Measurements from ENCODE around the gene RNASE11. TPM values are rescaled to one million over a fixed set of nuclear protein-coding genes. Genes with fewer than 3 reads are reported as not detected.

The RNASE11 gene
- total and polyA plus RNA-seq, 2 donors (not counting 3 experiments of a cell fraction or from before 2014, with no cell fraction given), result not detected

- dilution Hi-C loops (cut with MboI; ENCODE audit: extremely low pct_ligation_motif_present, low sequenced_read_pairs), result no loop called here
- H3K9ac ChIP-seq (replicated peaks; ENCODE audit: extremely low read depth, insufficient read depth, low read length), result no peak overlapping the region
- no peak for DNase-seq (ENCODE audit: low read depth, low spot score)
- H3K4me3 ChIP-seq (replicated peaks in 1 of 3; ENCODE audit: insufficient read depth in 1 of 3, low read depth in 1 of 3, low read length in 3 of 3), result no peak overlapping the region
- no peak overlapping the region for H3K4me2 ChIP-seq (ENCODE audit: insufficient read depth, low read length)
- peaks cover 31% of the 10 kb centered on the region for H3K4me1 ChIP-seq (ENCODE audit: control insufficient read depth, extremely low read depth, insufficient read depth, low read length)
- no peaks in the 10 kb centered on the region for H3K79me2 ChIP-seq (ENCODE audit: control insufficient read depth, insufficient read depth, low read length)
- ChIA-PET POLR2A (no interaction called here), CTCF (interaction anchor here (1.2 kb wide), 1 partner anchor 14 kb away, joined by 6 read pairs; no protein-coding TSS in a partner anchor)
- no peak overlapping the region for H3K27ac ChIP-seq (ENCODE audit: insufficient read depth, low read depth, low read length)
- TF ChIP-seq MYC (IDR thresholded peaks at IDR 0.05; ENCODE audit: low read depth, low read length) (no peak), POLR2A (IDR thresholded peaks at IDR 0.05; ENCODE audit: low read depth, low read length) (no peak), GATA2 (IDR thresholded peaks at IDR 0.05; ENCODE audit: insufficient read depth, insufficient read length, low read depth, low read length) (no peak), EZH2 (IDR thresholded peaks at IDR 0.05; ENCODE audit: borderline replicate concordance, low read depth, low read length, severe bottlenecking) (no peak), FOS (IDR thresholded peaks at IDR 0.05; ENCODE audit: borderline replicate concordance, insufficient read depth, low read length) (no peak), JUN (IDR thresholded peaks at IDR 0.05; ENCODE audit: borderline replicate concordance, insufficient read depth, insufficient read length, low read depth) (no peak), CTCF (IDR thresholded peaks at IDR 0.05; ENCODE audit: extremely low read depth in 1 of 2, insufficient read depth in 1 of 2, low read depth in 1 of 2, low read length in 2 of 2) (no peak), MAX (IDR thresholded peaks at IDR 0.05; ENCODE audit: insufficient read depth, insufficient read length) (no peak), POLR2AphosphoS5 (IDR thresholded peaks at IDR 0.05; ENCODE audit: insufficient read depth, low read depth, low read length) (no peak)
- H3K27me3 ChIP-seq (ENCODE audit: control insufficient read depth in 2 of 2, insufficient read depth in 2 of 2, low read length in 2 of 2), result peaks cover 24 to 39% of the 10 kb centered on the region in 2 experiments
- H3K36me3 ChIP-seq (ENCODE audit: control insufficient read depth in 2 of 2, extremely low read depth in 1 of 2, insufficient read depth in 2 of 2, low read length in 2 of 2), result no peaks in the 10 kb centered on the region
- no TSS peak for BruUV-seq (replicated peaks)
- intact Hi-C loops (cut with micrococcal nuclease), result no loop called here
- H2AFZ ChIP-seq (ENCODE audit: low read depth, low read length), result no peak overlapping the region
- H4K20me1 ChIP-seq (replicated peaks; ENCODE audit: control insufficient read depth, extremely low read depth, insufficient read depth, low read length), result no peaks in the 10 kb centered on the region
- no peak for FAIRE-seq
- no peaks in the 10 kb centered on the region for H3K9me3 ChIP-seq (replicated peaks; ENCODE audit: control insufficient read depth, insufficient read depth, low read length)
- H3K9me1 ChIP-seq (replicated peaks; ENCODE audit: control insufficient read depth, extremely low read depth, insufficient read depth, low read length), result no peaks in the 10 kb centered on the region
Measured at GRCh38 chr14:20627346-20628027, 39.7 kb upstream of the RNASE11 start.
